ENCODE results near the gene DCC.

The DCC gene

GRCh38 chr18:52829320-52829719 lies 489.3 kb downstream of the DCC start:
- DNase-seq, result no peak

GRCh38 chr18:52829876-52830405 lies 489.9 kb downstream of the DCC start:
- DNase-seq, result no peak

GRCh38 chr18:52844323-52844722 lies 504.3 kb downstream of the DCC start:
- no peak for DNase-seq

- DNase-seq, result no peak
Observed at GRCh38 chr18:52845036-52845435, 505.0 kb downstream of the DCC start.

GRCh38 chr18:52850031-52850560 lies 510.1 kb downstream of the DCC start:
- no peak for DNase-seq

GRCh38 chr18:52861558-52861957 lies 521.6 kb downstream of the DCC start:
- DNase-seq, result no peak

GRCh38 chr18:52869349-52869923 lies 529.4 kb downstream of the DCC start:
- no peak for DNase-seq

GRCh38 chr18:52869942-52870907 lies 530.2 kb downstream of the DCC start:
- peak; percentile 45 for DNase-seq

GRCh38 chr18:52874774-52875173 lies 534.8 kb downstream of the DCC start:
- no peak for DNase-seq

- DNase-seq, result no peak
Observed at GRCh38 chr18:52875725-52876124, 535.7 kb downstream of the DCC start.

GRCh38 chr18:52888014-52888413 lies 548.0 kb downstream of the DCC start:
- DNase-seq, result no peak

GRCh38 chr18:52894801-52895200 lies 554.8 kb downstream of the DCC start:
- no peak for DNase-seq

- DNase-seq, result no peak
Observed at GRCh38 chr18:52897611-52898484, 557.9 kb downstream of the DCC start.

GRCh38 chr18:52898485-52899058 lies 558.6 kb downstream of the DCC start:
- no peak for DNase-seq

- no peak for DNase-seq
Observed at GRCh38 chr18:52902188-52902587, 562.2 kb downstream of the DCC start.

- peak; percentile 26 for DNase-seq
Observed at GRCh38 chr18:52903857-52904256, 563.9 kb downstream of the DCC start.

- DNase-seq, result no peak
Observed at GRCh38 chr18:52907543-52908308, 567.7 kb downstream of the DCC start.

- no peak for DNase-seq
Observed at GRCh38 chr18:52914148-52914547, 574.2 kb downstream of the DCC start.

- DNase-seq, result no peak
Observed at GRCh38 chr18:52920665-52921064, 580.7 kb downstream of the DCC start.

- no peak for DNase-seq
Observed at GRCh38 chr18:52933356-52933755, 593.4 kb downstream of the DCC start.

GRCh38 chr18:52936931-52937330 lies 596.9 kb downstream of the DCC start:
- peak; percentile 71 for DNase-seq

- DNase-seq, result no peak
Observed at GRCh38 chr18:52937840-52938239, 597.8 kb downstream of the DCC start.
